Measurements from ENCODE around the gene GRM7.

GRM7 gene

DNA sequence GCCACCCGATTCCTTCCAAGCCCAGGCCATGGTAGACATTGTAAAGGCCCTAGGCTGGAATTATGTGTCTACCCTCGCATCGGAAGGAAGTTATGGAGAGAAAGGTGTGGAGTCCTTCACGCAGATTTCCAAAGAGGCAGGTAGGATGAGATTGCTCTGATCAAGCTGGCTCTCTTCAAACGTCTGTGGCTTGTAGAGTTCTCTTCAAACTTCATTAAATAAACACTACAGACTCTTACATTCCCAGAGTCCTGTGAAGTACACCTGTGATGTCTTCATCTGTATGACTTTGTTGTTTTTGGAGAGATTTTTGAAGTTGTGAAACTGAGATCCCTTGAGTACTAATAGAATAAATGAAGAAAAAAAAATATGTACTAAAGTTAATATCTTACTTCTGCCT lies 285.6 kb downstream of the GRM7 start:
- TF ChIP-seq, protein P1, sequence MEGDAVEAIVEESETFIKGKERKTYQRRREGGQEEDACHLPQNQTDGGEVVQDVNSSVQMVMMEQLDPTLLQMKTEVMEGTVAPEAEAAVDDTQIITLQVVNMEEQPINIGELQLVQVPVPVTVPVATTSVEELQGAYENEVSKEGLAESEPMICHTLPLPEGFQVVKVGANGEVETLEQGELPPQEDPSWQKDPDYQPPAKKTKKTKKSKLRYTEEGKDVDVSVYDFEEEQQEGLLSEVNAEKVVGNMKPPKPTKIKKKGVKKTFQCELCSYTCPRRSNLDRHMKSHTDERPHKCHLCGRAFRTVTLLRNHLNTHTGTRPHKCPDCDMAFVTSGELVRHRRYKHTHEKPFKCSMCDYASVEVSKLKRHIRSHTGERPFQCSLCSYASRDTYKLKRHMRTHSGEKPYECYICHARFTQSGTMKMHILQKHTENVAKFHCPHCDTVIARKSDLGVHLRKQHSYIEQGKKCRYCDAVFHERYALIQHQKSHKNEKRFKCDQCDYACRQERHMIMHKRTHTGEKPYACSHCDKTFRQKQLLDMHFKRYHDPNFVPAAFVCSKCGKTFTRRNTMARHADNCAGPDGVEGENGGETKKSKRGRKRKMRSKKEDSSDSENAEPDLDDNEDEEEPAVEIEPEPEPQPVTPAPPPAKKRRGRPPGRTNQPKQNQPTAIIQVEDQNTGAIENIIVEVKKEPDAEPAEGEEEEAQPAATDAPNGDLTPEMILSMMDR (IDR thresholded peaks at IDR 0.05; ENCODE audit: borderline replicate concordance, control extremely low read depth, extremely low read depth, insufficient read depth, missing control alignments): no peak
- no peak for DNase-seq (ENCODE audit: low spot score)
- in situ Hi-C loops (cut with MboI; ENCODE audit: low sequenced_read_pairs, unreplicated experiment): no loop called here

DNA sequence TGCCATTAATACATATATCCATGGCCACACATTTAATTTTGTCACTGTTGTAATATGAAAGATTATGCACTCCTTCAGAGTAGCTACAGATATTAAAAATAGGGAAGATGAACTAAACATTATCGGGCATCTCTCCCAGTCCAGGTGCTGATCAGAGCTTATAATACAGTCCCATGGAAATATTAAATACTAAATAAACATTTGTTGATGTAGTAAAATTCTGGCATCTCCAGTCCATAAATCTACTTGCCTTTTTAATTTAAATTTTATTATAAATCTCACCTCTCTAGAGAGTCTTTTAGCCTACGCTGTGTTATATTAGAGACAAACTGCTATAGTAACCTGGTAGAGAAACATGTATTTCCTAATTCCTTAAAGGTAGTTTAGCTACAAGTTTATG lies 297.6 kb downstream of the GRM7 start:
- TF ChIP-seq, protein P1 (IDR thresholded peaks at IDR 0.05; ENCODE audit: borderline replicate concordance, control extremely low read depth, extremely low read depth, insufficient read depth, missing control alignments): no peak
- no peak for DNase-seq (ENCODE audit: low spot score)
- in situ Hi-C loops (cut with MboI; ENCODE audit: low sequenced_read_pairs, unreplicated experiment): no loop called here

DNA sequence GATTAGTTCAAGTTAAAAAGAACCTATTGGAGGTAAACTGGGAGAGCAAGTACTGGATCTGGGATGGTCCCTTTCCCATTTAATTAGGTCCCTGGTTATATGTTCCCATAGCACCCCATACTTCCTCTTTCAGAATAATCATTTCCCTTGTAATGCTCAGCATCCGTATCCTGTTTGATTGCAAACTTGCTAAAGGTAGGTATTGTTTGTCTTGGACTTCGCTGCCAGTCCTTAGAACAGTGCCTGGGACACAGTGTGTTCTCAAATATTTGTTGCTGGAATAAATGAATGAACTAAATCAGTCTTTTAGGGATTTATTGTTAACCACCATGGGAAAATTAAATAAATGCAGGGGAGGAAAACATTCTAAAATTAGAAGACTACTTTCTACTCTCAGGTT lies 299.8 kb downstream of the GRM7 start:
- TF ChIP-seq, protein P1 (IDR thresholded peaks at IDR 0.05; ENCODE audit: borderline replicate concordance, control extremely low read depth, extremely low read depth, insufficient read depth, missing control alignments): no peak
- in situ Hi-C loops (cut with MboI; ENCODE audit: low sequenced_read_pairs, unreplicated experiment): no loop called here
- no peak for DNase-seq (ENCODE audit: low spot score)

DNA sequence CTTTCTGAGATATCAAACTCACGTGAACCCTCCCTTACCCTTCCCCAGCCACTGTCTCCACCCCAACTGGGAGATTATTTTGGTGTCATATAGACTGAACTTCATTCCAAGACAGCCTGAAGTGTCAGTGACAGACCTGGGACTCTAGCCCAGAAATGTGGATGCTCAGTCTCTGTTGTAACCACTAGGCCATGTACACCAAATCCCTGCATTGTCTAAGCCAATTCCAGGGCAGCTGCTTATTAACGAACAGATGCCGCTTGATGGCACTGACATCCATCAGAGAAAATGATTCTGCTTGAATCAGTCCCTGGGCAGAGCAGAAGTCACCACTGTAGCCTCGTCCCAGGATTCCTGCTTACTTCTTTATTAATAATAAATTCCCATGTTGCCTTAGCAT lies 305.5 kb downstream of the GRM7 start:
- no peak for DNase-seq (ENCODE audit: low spot score)
- TF ChIP-seq, protein P1 (IDR thresholded peaks at IDR 0.05; ENCODE audit: borderline replicate concordance, control extremely low read depth, extremely low read depth, insufficient read depth, missing control alignments): no peak
- in situ Hi-C loops (cut with MboI; ENCODE audit: low sequenced_read_pairs, unreplicated experiment): no loop called here

DNA sequence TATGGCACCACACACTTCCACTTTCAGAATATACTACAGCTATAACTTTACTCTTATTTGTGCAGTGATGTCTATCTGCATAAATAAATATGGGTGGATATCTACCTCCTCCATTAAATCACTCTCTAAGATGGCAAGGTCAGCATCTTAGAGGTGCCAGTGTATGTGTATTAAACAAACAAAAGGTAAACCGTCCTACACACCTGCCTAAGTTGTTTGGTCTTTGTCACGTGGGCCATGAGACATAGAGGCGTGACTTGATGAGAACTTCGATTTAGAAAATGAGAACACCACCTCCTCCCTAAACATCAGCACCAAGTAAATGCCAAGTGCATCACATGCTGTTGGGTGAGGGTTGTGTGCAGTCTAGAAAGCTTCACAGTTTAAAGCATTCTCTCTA lies 310.6 kb downstream of the GRM7 start:
- TF ChIP-seq, protein P1 (IDR thresholded peaks at IDR 0.05; ENCODE audit: borderline replicate concordance, control extremely low read depth, extremely low read depth, insufficient read depth, missing control alignments): no peak

DNA sequence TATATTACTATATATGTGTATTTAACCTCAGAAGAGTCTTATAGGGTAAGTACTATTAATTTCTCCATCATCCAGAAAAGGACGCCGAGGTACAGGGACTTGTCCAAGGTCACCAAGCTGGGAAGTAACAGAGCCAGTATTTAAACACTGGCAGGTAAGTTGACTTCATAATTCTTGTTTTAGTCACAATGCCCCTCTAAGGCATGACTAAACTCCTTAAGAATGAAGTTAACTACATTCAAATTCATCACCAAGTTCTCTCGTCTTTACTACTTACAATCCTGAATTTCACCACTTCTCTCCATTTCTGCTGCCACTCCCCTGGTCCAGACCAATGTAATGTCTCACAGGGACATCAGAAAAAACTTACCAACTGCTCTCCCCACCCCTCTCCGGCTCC lies 312.1 kb downstream of the GRM7 start:
- DNase-seq (ENCODE audit: low spot score): no peak
- TF ChIP-seq, protein P1 (IDR thresholded peaks at IDR 0.05; ENCODE audit: borderline replicate concordance, control extremely low read depth, extremely low read depth, insufficient read depth, missing control alignments): no peak
- in situ Hi-C loops (cut with MboI; ENCODE audit: low sequenced_read_pairs, unreplicated experiment): no loop called here

More for the DNA sequence above, 310.6 kb downstream of the GRM7 start:
- in situ Hi-C loops (cut with MboI; ENCODE audit: low sequenced_read_pairs, unreplicated experiment): no loop called here
- no peak for DNase-seq (ENCODE audit: low spot score)

DNA sequence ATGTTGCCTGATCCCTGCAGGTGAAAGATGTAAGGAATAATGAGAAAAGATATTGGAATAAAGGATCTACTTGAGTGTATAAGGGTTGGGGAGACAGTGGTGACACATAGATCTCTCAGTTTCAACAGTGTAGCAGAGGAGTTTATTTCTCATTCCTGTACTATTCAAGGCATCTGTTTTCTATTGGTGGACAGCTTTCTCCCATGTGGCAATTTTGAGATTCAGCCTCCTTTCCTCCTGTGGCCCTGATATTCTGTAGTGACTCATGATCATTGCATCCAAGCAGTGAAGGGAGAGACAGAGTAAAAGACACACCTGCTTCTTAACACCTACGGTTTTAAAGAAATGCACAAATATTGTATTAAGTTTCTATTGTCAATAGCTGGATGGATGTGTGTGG lies 327.6 kb downstream of the GRM7 start:
- no peak for DNase-seq (ENCODE audit: low spot score)
- TF ChIP-seq, protein P1 (IDR thresholded peaks at IDR 0.05; ENCODE audit: borderline replicate concordance, control extremely low read depth, extremely low read depth, insufficient read depth, missing control alignments): no peak
- in situ Hi-C loops (cut with MboI; ENCODE audit: low sequenced_read_pairs, unreplicated experiment): no loop called here
